ENCODE data around the gene CACNB2.

The CACNB2 gene

DNA sequence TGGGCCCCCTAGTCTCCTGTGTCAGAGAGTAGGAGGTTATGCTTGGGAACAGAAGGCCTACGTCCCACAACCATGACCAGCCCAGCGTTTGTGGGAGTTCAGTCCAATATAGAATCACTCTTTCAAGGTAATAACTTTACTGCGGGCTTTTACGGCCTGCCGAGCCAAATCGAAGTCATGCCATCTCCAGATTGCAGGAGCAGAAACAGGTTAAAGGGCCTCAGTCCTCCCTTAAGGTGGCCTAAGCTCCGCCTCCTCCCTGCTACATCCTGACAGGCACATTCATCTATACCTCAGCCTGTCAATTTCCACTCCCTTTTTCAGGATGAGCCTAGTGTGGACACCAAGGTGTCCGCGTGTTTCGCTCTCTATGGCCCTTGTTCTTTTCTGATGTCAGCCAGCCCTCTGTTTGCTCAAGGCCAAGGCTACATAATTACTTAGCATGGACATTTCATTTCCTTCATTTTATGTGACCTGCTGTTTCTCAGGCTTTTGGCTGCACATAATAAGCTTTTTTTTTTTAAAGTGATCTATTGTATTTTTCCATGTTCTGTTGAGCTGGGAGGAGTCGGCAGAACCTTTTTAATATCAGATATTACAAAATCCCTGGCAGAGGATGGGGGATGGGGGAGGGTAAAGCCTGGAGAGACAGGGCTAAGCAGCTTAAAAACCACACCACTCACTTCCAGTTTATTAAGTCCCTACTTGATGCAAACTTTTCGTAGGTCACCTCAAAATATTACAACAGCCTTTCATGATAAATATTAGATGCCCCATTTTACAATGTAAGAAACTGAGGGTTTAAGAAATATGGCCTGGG, 84.6 kb downstream of the CACNB2 start:
- in situ Hi-C loops (cut with MboI; ENCODE audit: low sequenced_read_pairs), result no loop called here

DNA sequence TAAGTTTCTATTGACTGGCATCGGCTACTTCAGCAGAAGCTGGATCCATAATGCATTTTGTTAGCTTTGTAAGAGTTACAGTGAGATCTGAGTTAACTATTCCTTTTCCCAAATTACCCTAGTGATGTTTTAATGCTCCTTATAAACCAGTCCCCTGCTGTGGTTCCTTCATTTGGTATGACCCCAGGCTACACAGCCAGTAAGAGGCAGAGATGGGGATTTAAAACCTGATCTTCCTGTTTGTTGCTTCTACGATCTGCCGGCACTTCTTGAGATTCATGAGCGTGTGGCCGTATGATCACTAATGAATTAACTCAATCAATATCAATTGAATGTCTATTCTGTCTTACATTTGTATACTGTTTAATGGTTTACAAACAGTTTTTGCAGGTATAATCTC, 86.1 kb downstream of the CACNB2 start:
- in situ Hi-C loops (cut with MboI; ENCODE audit: low sequenced_read_pairs), result no loop called here

DNA sequence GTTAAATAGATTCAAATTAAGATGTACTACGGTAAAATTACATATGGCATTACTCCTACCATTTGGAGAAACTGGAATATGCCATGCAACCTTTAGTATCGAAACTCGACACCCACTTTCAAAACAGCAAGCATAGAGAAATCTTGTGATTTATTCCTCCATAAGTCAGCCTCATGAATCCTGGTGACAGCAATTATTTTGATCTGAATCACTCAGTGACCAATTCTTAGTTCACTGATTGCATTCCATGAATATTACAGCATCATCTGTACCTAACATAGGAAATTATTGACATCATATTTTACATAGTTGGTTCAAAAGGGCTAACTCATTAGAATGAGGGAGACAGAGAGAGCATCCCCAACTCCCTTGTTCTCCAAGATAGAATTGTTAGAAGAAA, 89.6 kb downstream of the CACNB2 start:
- in situ Hi-C loops (cut with MboI; ENCODE audit: low sequenced_read_pairs), result no loop called here

DNA sequence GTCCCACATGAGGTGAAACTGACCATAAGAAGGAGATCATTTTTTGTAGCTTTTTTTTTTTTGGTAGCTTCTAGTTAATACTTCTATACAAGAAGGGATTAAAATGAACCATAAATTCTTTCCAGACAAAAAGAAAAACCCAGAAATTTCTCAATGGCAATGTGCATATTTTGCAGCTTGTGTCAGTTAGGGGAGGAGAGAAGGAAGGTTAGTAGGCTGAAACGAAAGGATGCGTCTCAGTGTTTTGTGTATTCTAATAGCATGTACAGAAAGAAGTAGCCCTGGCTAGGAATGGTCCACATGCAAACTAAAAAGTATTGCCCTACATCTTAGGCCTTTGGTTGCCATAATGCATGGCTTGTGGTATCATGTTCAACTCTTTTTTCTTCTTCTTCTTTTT, 90.6 kb downstream of the CACNB2 start:
- in situ Hi-C loops (cut with MboI; ENCODE audit: low sequenced_read_pairs), result no loop called here

DNA sequence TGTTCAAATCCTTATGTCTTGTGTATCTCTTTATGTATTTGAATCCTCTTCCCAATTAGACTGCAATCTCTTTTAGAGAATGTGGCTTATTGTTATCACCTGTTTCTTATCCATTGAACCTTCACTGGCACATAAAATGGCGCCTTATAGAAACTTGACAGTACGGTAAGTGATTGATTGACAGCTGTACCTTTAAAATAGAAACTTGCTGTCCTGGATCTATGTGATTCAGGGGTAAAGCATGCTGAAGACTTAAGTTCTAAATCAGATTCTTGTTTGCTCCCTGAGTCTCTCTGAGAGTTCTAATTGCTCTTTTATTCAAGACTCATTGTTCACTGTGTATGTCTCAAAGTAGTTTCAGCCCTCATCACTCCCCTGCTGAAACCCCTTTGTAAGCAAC, 91.3 kb downstream of the CACNB2 start:
- in situ Hi-C loops (cut with MboI; ENCODE audit: low sequenced_read_pairs), result no loop called here

DNA sequence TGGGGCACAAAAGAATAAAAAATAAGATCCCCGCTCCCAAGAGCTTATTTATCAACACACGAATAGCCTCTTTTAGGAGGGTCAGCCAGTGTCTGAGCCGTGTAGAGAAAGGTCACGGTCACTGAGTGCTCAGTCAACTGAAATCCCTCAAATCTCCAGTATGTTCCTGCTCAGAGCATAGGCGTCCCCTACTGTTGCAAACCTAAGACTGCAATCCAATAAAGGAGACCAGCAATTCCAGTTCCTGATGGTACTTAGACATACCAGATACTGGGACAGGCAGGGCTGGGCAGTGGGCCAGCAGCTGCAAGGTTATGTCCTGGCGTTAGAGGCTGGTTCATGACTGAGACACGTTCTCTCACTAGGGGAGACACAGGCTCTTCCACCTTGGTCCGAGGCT, 93.6 kb downstream of the CACNB2 start:
- in situ Hi-C loops (cut with MboI; ENCODE audit: low sequenced_read_pairs), result no loop called here

DNA sequence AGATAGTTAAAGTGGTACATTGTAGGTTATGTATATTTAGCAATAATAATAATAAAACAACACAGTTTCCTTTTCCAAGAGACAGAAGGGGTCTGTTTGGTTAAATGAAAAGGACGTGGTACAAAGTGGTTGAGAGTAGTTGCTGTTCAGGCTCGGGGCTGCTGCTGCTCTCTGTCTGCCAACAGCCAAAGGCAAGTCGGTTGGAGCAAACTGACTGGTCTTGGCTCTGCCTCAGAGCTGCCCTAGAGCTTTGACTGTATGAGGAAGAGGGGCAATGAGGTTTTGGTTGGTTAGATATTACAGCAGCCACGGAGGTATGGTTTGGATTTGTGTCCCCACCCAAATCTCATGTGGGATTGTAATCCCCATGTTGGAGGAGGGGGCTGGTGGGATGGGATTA, 95.3 kb downstream of the CACNB2 start:
- in situ Hi-C loops (cut with MboI; ENCODE audit: low sequenced_read_pairs), result no loop called here

DNA sequence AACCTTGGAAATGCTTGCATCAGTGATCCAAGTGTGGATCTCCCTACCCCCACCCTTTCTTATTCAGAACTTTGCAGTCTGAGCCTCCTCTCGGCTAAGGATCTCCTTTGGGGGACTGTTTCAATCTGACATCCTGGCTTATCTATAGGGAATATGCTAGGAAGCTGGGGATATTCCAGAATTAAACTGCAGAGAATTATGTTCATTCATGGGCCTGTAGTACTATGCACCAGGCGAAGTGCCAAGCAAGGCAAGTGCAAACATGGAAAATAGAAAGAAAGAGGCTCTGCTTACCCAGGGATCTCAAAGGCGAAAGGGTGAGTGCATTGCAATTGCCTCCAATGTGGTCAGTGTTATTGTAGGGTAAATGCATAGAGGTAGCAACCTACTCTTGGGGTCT, 96.5 kb downstream of the CACNB2 start:
- in situ Hi-C loops (cut with MboI; ENCODE audit: low sequenced_read_pairs), result no loop called here

DNA sequence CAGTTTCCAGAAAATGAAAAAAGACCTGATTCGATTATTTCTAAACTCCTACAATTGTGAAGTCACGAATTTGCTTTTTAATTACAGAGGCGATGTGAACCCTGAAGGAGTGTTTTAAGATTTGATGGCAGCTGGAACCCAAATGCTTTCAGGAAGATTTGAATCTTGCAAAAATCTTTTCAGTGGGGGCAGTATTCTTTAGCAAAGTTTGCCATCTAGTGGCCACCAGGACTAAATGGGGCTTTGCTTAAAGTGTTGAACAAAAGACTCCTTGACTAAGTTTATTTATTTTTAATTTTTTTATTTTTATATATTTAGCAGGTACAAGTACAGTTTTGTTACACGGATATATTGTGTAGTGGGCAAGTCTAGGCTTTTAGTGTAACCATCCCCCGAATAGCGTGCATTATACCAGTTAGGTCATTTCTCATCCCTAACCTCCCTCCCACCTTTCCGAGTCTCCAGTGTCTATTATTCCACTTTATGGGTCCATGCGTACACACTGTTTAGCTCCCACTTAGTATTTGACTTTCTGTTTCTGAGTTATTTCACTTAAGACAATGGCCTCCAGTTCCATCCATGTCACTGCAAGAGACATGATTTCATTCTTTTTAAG, 98.8 kb downstream of the CACNB2 start:
- in situ Hi-C loops (cut with MboI; ENCODE audit: low sequenced_read_pairs), result no loop called here

DNA sequence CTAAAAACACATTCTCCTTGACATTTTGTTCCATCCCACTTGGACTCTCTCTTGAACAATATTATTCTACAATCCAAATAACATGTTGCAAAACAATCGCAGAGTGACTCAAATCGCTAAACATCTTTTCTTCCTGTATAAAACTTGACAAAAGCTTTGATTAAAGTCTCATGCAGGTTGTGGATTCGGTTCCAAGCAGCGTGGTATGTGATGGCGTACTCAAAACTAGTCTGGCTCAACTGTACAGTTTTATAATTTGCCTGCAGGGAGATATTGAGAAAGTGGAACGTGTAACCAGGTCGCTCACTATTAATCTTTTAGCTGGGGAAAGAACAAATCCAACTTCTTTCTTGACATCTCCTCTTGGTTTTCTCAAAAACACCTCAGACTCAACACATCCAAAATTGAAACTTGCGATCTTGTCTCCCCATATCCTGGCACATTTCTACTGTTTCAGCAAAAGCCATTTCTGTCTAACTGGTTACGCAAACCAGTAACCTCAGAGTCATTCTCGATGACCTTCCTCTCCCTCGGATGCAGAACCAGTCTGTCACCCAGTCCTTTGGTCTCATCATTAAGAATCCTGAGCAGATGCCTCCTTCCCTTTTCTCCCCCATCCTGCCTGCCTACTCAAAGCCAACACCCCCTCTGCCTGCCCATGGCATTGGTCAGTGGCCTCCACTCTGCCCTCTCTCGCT, 100.1 kb downstream of the CACNB2 start:
- in situ Hi-C loops (cut with MboI; ENCODE audit: low sequenced_read_pairs), result no loop called here

DNA sequence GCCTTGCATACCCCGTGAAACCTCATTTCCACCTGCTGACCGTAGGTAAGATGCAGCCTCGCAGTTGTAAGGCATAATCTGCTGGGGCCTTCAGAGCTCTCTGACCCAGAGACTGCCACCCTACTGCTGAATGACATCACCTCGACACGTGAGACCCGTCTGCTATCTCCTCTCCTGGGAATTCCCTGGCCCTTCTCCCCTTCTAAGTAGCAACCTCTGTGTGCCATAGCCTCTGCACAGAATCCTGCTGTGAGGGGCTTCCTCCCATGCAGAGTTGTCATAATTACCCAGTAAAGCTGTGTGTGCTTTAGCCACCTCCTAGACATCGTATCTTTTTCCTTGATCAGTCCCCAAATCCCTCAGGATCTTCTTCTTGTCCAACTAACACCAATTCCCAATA, 106.7 kb downstream of the CACNB2 start:
- in situ Hi-C loops (cut with MboI; ENCODE audit: low sequenced_read_pairs), result no loop called here

DNA sequence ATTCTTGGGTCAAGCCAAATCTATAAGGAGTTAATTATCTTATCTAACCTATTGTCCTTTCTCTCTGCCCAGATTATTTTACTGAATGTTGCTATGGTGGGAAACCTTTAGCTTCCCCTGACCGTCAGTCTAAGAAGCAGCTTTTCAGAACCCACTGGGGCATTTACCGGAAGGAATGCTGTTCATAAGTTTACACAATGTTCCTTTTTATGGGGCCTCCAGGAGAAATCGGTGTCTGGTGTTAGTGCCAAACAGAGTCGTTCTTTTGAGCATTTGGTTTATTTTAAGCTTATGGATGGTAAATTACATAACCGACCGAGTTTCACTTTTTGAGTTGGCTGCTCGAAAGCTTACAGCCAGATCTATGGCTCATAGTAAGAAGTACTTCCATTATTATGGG, 111.9 kb downstream of the CACNB2 start:
- in situ Hi-C loops (cut with MboI; ENCODE audit: low sequenced_read_pairs), result no loop called here

DNA sequence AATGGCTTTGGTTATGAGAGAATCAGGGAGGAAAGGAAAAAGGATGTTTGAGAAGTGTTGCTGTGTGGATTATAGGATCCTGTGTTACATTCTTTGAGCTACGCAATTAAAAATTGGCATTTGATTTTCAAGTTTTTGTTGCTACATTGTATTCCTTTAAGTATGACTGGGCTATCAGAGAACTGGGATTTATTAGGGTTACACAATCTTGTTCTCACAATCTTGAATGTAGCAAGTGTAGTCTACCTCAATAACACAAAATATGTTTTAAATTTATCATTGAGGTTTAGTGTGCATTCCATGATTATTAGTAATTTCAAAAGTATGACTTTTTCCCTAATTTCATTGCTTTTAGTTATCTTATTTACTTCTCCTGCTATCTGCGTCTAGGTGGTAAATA, 113.9 kb downstream of the CACNB2 start:
- in situ Hi-C loops (cut with MboI; ENCODE audit: low sequenced_read_pairs), result no loop called here

DNA sequence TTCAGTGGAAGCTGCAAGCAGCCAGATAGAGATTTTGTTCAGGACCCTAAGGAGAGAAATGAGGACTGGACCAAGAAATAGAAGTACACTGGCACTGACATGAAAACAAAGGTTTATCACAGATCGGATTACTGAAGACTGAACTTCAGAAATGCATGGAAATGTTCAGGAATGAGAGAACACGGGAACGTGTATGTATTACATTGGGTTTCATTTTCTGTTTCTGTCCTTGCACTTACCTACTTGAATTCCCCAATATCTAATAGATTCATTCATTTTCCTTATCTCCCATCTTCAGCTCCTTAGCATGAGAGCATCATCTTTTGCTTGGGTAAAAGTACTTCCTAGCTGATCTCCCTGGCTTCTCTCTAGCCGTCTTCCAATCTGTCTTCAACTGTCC, 114.5 kb downstream of the CACNB2 start:
- in situ Hi-C loops (cut with MboI; ENCODE audit: low sequenced_read_pairs), result no loop called here

DNA sequence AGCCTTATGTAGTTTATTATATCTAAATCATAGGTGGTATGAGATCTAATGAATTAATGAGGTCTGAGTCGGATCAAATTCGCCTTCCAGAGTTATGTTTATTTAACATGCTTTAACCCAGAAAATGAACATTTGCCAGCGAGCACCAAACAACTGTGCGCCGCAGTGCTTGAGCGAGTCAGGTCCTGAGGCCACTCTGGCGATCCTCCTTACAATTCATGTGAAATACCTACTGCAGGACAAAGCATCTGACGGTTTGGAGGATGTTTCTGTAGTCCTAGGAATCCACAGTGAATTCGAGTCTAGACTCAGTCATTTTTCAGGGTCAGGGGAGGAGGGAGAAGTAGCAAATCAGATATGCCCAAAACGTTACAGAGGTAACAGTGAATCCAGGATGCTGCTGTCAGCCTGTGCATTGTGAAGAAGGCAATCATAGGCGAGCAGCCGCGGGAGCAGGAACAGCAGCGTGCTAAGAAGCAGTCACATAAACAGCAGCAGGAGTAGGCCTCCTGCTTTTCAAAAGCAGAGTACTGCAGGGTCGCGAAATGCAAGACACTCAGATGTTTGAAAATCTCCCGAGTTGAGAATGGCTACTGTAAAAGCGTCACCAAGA, 120.2 kb downstream of the CACNB2 start:
- in situ Hi-C loops (cut with MboI; ENCODE audit: low sequenced_read_pairs), result no loop called here

DNA sequence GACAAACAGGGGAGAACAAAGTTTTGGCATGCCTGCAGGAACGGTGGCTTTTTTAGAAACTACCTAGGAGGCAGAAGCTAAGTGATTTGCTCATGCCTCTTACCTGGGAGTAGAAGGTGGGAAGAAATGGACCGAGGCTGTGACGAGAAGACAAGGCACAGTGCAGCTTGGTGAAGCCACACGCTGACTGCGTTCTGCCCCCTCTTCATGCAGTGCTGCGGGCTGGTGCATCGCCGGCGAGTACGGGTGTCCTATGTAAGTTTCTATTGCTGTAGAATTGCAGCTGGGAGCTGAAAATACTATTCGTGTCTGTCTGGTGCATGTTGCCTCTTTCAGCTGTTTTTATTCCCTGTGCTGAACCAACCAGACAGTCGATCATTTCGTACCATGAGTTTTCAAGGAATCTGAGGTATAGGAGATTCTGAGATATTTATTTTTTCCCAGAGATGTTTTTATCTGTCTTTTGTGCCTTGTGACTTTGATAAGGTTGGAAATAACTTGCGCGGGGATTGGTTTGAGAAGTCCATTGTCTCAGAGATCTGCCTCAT, 120.9 kb downstream of the CACNB2 start:
- in situ Hi-C loops (cut with MboI; ENCODE audit: low sequenced_read_pairs), result no loop called here

DNA sequence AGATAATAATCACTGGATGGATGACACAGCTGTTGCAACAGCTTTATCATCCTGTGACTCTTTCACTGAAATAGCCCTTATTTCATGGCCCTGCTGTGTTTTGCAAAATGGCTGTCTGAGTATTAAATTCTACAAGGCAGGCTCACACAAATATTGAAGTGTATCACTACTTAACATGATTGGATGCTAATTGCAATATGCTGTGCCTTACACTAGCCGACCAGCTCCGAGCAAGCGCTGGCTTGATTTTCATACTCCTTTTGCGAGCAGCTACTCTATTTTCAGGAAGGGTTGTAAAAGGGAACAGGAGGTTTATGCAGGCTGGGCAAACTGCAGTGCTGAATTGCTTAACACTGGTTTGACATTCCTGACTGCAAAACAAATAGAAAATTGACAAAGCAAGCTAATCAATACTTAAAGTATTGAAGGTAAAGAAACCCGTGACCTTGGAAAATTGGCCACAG, 121.6 kb downstream of the CACNB2 start:
- in situ Hi-C loops (cut with MboI; ENCODE audit: low sequenced_read_pairs), result no loop called here

DNA sequence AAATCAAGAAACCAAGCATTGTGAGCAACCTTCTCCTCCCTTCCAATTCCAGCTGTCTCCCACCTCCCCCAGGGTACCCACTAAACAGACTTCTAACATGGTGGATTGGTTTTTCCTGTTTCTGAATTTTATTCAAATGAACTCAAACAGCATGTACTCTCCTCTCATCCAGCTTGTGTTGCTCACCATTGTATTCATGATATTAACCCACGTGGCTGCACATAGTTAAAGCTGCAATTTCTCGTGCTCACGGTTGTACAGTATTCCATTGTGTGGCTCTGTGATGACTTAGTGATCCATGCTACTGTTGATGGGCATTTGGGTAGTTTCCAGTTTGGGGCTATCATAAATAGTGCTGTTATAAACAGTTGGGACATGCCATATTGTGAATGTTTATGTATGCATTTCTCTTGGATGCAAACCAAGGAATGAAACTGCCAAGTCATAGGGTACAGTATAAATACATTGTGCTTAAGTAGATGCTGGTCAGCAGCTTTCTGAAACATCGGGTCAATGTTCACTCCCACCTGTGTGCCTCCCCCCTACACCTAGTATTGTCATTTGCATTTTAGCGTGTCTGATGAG, 124.3 kb downstream of the CACNB2 start:
- in situ Hi-C loops (cut with MboI; ENCODE audit: low sequenced_read_pairs), result no loop called here

DNA sequence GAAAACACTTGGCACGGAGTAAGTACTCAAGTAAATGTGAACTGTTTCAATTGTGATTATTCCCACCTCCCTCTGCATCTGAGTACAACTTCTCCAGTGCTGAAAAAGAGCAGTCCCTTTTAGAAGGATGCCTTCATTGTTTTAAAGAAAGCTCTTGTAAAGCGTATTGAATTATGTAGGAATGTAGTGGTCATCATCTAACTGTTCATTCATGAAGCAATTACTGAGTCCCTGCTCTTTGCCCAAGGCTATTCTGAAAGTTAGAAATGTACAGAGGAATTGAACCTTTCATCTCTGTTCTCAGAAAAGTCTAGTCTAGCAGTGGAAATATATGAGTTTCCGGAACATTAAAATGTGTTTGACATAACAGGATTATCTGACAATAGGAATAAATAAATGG, 127.8 kb downstream of the CACNB2 start:
- in situ Hi-C loops (cut with MboI; ENCODE audit: low sequenced_read_pairs), result no loop called here

DNA sequence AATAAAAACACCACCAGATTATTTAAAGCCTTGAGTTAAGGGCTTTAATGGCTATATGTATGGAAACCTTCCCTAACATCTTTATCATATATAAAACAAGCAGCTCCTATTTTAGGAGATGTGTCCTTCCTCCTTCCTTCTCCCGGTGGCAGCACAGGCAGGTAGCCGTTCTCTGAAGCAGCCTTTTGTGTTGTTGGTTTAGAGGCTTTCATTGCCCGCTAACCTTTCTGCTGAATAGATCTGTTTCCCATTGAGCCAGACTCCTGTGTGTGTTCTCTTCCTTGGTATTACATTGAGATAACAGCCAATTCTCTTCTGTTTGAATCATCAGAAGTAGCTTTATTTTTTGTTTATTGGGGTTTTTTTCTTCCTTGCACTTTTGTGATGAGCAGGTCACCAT, 131.3 kb downstream of the CACNB2 start:
- in situ Hi-C loops (cut with MboI; ENCODE audit: low sequenced_read_pairs), result no loop called here

DNA sequence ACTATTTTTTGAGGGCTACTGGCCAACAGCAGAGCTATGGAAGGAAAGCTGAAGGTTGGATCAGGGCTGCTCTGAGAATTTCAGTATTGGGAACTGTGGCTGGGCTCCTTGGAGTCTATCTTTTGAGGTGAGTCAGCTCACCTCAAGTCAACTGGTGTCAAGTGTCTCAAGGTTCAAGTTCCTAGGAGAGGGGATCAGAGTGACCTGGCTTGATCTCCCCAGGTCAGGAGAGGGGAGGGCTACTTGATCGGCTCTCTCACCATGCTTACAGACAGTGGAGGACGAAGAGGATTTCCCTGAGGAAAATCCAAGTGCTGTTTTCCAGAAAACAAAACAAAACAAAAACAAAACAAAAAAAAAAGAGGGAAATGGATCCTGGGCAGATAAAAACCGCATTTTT, 132.8 kb downstream of the CACNB2 start:
- in situ Hi-C loops (cut with MboI; ENCODE audit: low sequenced_read_pairs), result no loop called here
